Gastrocnemius medialis (tissue), 4 donors: Measurements from ENCODE around the gene OR11A1.

Experiments
- CTCF ChIP-seq, 5 experiments: fragments of 450-650 bp in 3 of 5; fragments of 200-600 bp in 2 of 5; sonication (generic) in 2 of 5; IDR thresholded peaks in 4 of 5; conservative IDR thresholded peaks in 1 of 5; 1 replicate in 4 of 5; 2 replicates in 1 of 5; pipeline ENCODE4 v1.5.1; 2016 to 2019; ENCODE audit warnings: antibody characterized with exemption in 5 of 5, mild to moderate bottlenecking in 3 of 5, moderate library complexity in 3 of 5
- POLR2A ChIP-seq, 2 donors: fragments of 450-650 bp; IDR thresholded peaks; one replicate each; pipeline ENCODE4 v1.6.1; 2017; ENCODE audit warnings: antibody characterized with exemption in 2 of 2, mild to moderate bottlenecking in 2 of 2, moderate library complexity in 2 of 2

- no peak for TF ChIP-seq CTCF (IDR thresholded peaks at IDR 0.05 in 4 of 5, conservative IDR thresholded peaks at IDR 0.05 in 1 of 5)
- TF ChIP-seq POLR2A (IDR thresholded peaks at IDR 0.05) = no peak
These were observed 37.3 kb upstream of the OR11A1 start for GRCh38 chr6:29494131-29494530.
